Natural killer cell (primary cell): ENCODE data around the gene ZNF786. TPM values are rescaled to one million over a fixed set of nuclear protein-coding genes. Genes with fewer than 3 reads are reported as not detected.

Experiments used
- ATAC-seq, 3 donors: fragments of 150-1000 bp in 2 of 3; fragments of 200-7000 bp in 1 of 3; cut with Tn5 transposase; 1 replicate in 1 of 3; 2 replicates in 2 of 3; pipeline ENCODE4 v1.10.0; 2021; ENCODE audit warnings: mild to moderate bottlenecking in 2 of 3, moderate library complexity in 2 of 3
- DNase-seq, 2 donors: peaks; one replicate each; pipeline versions ENCODE4 v3.0.0 to v3.0.0-alpha.2; 2013 to 2021; ENCODE audit warnings: mixed read lengths in 1 of 2
- H3K27ac ChIP-seq: one replicate; pipeline ENCODE4 v1.5.1; 2013; ENCODE audit warnings: mild to moderate bottlenecking, low read length
- H3K27me3 ChIP-seq: one replicate; pipeline ENCODE4 v1.6.1; 2013; ENCODE audit warnings: low read length; ENCODE audit not compliant: control insufficient read depth, insufficient read depth
- H3K36me3 ChIP-seq: one replicate; pipeline ENCODE4 v1.6.1; 2013; ENCODE audit warnings: low read length; ENCODE audit not compliant: control insufficient read depth, insufficient read depth
- H3K4me1 ChIP-seq: one replicate; pipeline ENCODE4 v1.6.1; 2013; ENCODE audit warnings: low read length; ENCODE audit not compliant: control insufficient read depth, insufficient read depth
- H3K4me3 ChIP-seq: one replicate; pipeline ENCODE4 v1.5.1; 2013; ENCODE audit warnings: low read length
- H3K9me3 ChIP-seq: one replicate; pipeline ENCODE4 v1.6.1; 2013; ENCODE audit warnings: low read length; ENCODE audit not compliant: control insufficient read depth, insufficient read depth
- H3K27ac Mint-ChIP-seq, 2 donors: one replicate each; pipeline ENCODE4 v1.8.0; 2022; ENCODE audit warnings: mild to moderate bottlenecking in 2 of 2, mixed read lengths in 2 of 2, moderate library complexity in 1 of 2
- H3K27me3 Mint-ChIP-seq, 2 donors: one replicate each; pipeline ENCODE4 v1.8.0; 2022; ENCODE audit warnings: low read depth in 2 of 2, mixed read lengths in 2 of 2
- H3K36me3 Mint-ChIP-seq: one replicate; pipeline ENCODE4 v1.8.0; 2022; ENCODE audit warnings: mixed read lengths
- H3K4me1 Mint-ChIP-seq, 2 donors: one replicate each; pipeline ENCODE4 v1.8.0; 2022; ENCODE audit warnings: mixed read lengths in 2 of 2
- H3K4me3 Mint-ChIP-seq: one replicate; pipeline ENCODE4 v1.8.0; 2022; ENCODE audit warnings: mild to moderate bottlenecking, moderate library complexity, mixed read lengths
- H3K9me3 Mint-ChIP-seq, 2 donors: one replicate each; pipeline ENCODE4 v1.8.0; 2022; ENCODE audit warnings: mixed read lengths in 2 of 2
- CTCF ChIP-seq: fragments of 200-600 bp; IDR thresholded peaks from one replicate; pipeline ENCODE4 v1.8.0; 2022; ENCODE audit warnings: antibody characterized with exemption
- WGBS: methylation state at CpG from one replicate; pipeline ENCODE4 v1.1.7; 2013; ENCODE audit warnings: missing lambda C conversion rate; ENCODE audit not compliant: insufficient coverage; 5-methylcytosine and 5-hydroxymethylcytosine counted together
- intact Hi-C: fragments of 100-400 bp; cut with micrococcal nuclease; formaldehyde crosslinking; loops from one replicate; pipeline ENCODE4 v1.14.2; 2022
- total RNA-seq, 4 donors: library from RNA; stranded (reverse); fragments of 120-200 nt in 1 of 4; gene quantifications; one replicate each; pipeline versions ENCODE4 v1.2.3 to v1.2.4, GENCODE V29; 2013 to 2022

Gene ZNF786
- total RNA-seq, 3 donors from 2014 or later (not counting 1 experiment from before 2014, with no cell fraction given): 3.2 to 9.1 (median 4.6) TPM

- intact Hi-C loops: no loop called here
- DNase-seq (no peak), ATAC-seq (no peak)
- no peaks in the 10 kb centered on the region for H3K9me3 Mint-ChIP-seq
- no peak overlapping the region for H3K4me3 Mint-ChIP-seq
- no peaks in the 10 kb centered on the region for H3K36me3 Mint-ChIP-seq
- H3K27me3 ChIP-seq: no peaks in the 10 kb centered on the region
- no peaks in the 10 kb centered on the region for H3K4me1 Mint-ChIP-seq
- no peak for TF ChIP-seq CTCF
- H3K4me1 ChIP-seq: no peaks in the 10 kb centered on the region
- H3K36me3 ChIP-seq: no peaks in the 10 kb centered on the region
- 93% methylated on average over 9 of the region's 9 CpGs for WGBS
- H3K27ac Mint-ChIP-seq: no peak overlapping the region
- no peak overlapping the region for H3K4me3 ChIP-seq
- no peaks in the 10 kb centered on the region for H3K9me3 ChIP-seq
- no peak overlapping the region for H3K27ac ChIP-seq
- peaks cover 0 to 2% of the 10 kb centered on the region in 2 donors for H3K27me3 Mint-ChIP-seq
These were observed 12.9 kb upstream of the ZNF786 start for GRCh38 chr7:149103424-149103823.

- Mint-ChIP-seq H3K36me3 (no peaks in the 10 kb centered on the region), H3K9me3 (no peaks in the 10 kb centered on the region), H3K27ac (no peak overlapping the region), H3K27me3 (peaks cover 0 to 2% of the 10 kb centered on the region in 2 donors), H3K4me1 (no peaks in the 10 kb centered on the region), H3K4me3 (no peak overlapping the region)
- intact Hi-C loops: no loop called here
- ATAC-seq: no peak
- H3K27me3 ChIP-seq: no peaks in the 10 kb centered on the region
- no peak overlapping the region for H3K27ac ChIP-seq
- H3K9me3 ChIP-seq: no peaks in the 10 kb centered on the region
- H3K4me1 ChIP-seq: no peaks in the 10 kb centered on the region
- no peaks in the 10 kb centered on the region for H3K36me3 ChIP-seq
- no peak overlapping the region for H3K4me3 ChIP-seq
- TF ChIP-seq CTCF: no peak
- WGBS: 85% methylated on average over 1 of the region's 1 CpG
- no peak for DNase-seq
These were observed 12.1 kb upstream of the ZNF786 start for GRCh38 chr7:149102666-149103065.

GRCh38 chr7:149100821-149101220 lies 10.3 kb upstream of the ZNF786 start:
- H3K4me1 ChIP-seq: no peaks in the 10 kb centered on the region
- no peak for ATAC-seq
- no peak for TF ChIP-seq CTCF
- no peak overlapping the region for H3K27ac ChIP-seq
- no peaks in the 10 kb centered on the region for H3K9me3 Mint-ChIP-seq
- no peaks in the 10 kb centered on the region for H3K36me3 ChIP-seq
- 88% methylated on average over 2 of the region's 2 CpGs for WGBS
- intact Hi-C loops: no loop called here
- no peak overlapping the region for H3K4me3 ChIP-seq
- H3K4me1 Mint-ChIP-seq: no peaks in the 10 kb centered on the region
- H3K27me3 Mint-ChIP-seq: peaks cover 0 to 2% of the 10 kb centered on the region in 2 donors
- H3K36me3 Mint-ChIP-seq: no peaks in the 10 kb centered on the region
- no peak overlapping the region for H3K4me3 Mint-ChIP-seq
- no peaks in the 10 kb centered on the region for H3K27me3 ChIP-seq
- H3K27ac Mint-ChIP-seq: no peak overlapping the region
- DNase-seq: no peak
- no peaks in the 10 kb centered on the region for H3K9me3 ChIP-seq

GRCh38 chr7:149099058-149099457 lies 8.5 kb upstream of the ZNF786 start:
- Mint-ChIP-seq H3K27ac (no peak overlapping the region), H3K36me3 (no peaks in the 10 kb centered on the region), H3K4me1 (no peaks in the 10 kb centered on the region), H3K4me3 (no peak overlapping the region), H3K9me3 (no peaks in the 10 kb centered on the region), H3K27me3 (peaks cover 0 to 2% of the 10 kb centered on the region in 2 donors)
- TF ChIP-seq CTCF: no peak
- Histone ChIP-seq H3K4me3 (no peak overlapping the region), H3K9me3 (no peaks in the 10 kb centered on the region), H3K27me3 (no peaks in the 10 kb centered on the region), H3K36me3 (no peaks in the 10 kb centered on the region), H3K27ac (no peak overlapping the region), H3K4me1 (no peaks in the 10 kb centered on the region)
- 93% methylated on average over 6 of the region's 6 CpGs for WGBS
- intact Hi-C loops: loop anchor here (10.0 kb wide), 1 partner anchor 214 kb away; the partner anchor contains the start of gene EZH2
- DNase-seq (no peak), ATAC-seq (no peak)
